Retinal pigment epithelial cell (primary cell): ENCODE measurements around the gene SLC4A5.

Source experiments
- DNase-seq: peaks from one replicate; pipeline ENCODE4 v3.0.0-alpha.2; 2010; ENCODE audit warnings: low read depth
- H3K4me3 ChIP-seq: 2 replicates; pipeline ENCODE4 v1.5.1; 2011; ENCODE audit warnings: mild to moderate bottlenecking, low read length, control low read depth, moderate library complexity
- CTCF ChIP-seq: conservative IDR thresholded peaks from 2 replicates; pipeline ENCODE4 v1.5.1; 2011; ENCODE audit warnings: low read depth, low read length, control low read depth, inconsistent platforms

The SLC4A5 gene

GRCh38 chr2:74316627-74317295 lies 26.5 kb downstream of the SLC4A5 start:
- DNase-seq: no peak
- TF ChIP-seq CTCF: no peak
- no peak overlapping the region for H3K4me3 ChIP-seq

GRCh38 chr2:74314107-74314506 lies 29.1 kb downstream of the SLC4A5 start:
- DNase-seq: no peak
- H3K4me3 ChIP-seq: no peak overlapping the region
- TF ChIP-seq CTCF: no peak

- DNase-seq: no peak
- H3K4me3 ChIP-seq: no peak overlapping the region
- TF ChIP-seq CTCF: no peak
Observed at GRCh38 chr2:74313497-74313896, 29.7 kb downstream of the SLC4A5 start.

GRCh38 chr2:74312913-74313312 lies 30.3 kb downstream of the SLC4A5 start:
- no peak overlapping the region for H3K4me3 ChIP-seq
- no peak for DNase-seq
- TF ChIP-seq CTCF: no peak

GRCh38 chr2:74307720-74308119 lies 35.5 kb downstream of the SLC4A5 start:
- H3K4me3 ChIP-seq: no peak overlapping the region
- TF ChIP-seq CTCF: no peak
- no peak for DNase-seq

GRCh38 chr2:74304332-74305148 lies 38.7 kb downstream of the SLC4A5 start:
- H3K4me3 ChIP-seq: no peak overlapping the region
- TF ChIP-seq CTCF: no peak
- DNase-seq: no peak

GRCh38 chr2:74302865-74303264 lies 40.4 kb downstream of the SLC4A5 start:
- no peak for DNase-seq
- H3K4me3 ChIP-seq: no peak overlapping the region
- TF ChIP-seq CTCF: no peak
